ENCODE data around the gene EED.

DNA sequence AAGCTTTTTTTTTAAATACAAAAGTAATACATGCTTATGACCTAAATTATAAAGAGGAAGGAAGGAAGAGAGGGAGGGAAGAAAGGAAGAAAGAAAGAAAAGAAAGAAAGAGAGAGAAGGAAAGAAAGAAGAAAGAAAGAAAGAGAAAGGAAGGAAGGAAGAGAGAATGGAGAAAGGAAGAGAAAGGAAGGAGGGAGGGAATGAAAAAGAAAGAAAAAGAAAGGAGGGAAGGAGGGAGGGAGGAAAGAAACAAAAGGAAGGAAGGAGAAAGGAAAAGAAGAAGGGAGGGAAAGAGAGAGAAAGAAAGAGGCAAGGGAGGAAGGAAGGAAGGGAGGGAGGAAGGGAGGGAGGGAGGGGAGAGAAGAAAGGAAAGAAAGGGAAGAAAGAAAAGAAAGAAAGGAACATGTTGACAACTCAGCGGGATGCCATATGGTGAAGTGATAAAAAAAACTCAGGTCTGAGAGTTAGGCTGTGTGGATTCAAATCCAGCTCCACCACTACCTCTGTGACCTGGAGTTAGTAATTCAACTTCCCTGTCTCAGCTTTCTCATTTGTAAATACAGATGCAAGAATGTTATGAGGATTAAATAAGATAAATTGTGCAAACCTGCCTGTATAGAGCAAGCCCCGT lies 9.6 kb upstream of the EED start:
- TF ChIP-seq EP300 (IDR thresholded peaks at IDR 0.05) (no peak), POLR2A (IDR thresholded peaks at IDR 0.05) (no peak)
- TF ChIP-seq, protein P1, sequence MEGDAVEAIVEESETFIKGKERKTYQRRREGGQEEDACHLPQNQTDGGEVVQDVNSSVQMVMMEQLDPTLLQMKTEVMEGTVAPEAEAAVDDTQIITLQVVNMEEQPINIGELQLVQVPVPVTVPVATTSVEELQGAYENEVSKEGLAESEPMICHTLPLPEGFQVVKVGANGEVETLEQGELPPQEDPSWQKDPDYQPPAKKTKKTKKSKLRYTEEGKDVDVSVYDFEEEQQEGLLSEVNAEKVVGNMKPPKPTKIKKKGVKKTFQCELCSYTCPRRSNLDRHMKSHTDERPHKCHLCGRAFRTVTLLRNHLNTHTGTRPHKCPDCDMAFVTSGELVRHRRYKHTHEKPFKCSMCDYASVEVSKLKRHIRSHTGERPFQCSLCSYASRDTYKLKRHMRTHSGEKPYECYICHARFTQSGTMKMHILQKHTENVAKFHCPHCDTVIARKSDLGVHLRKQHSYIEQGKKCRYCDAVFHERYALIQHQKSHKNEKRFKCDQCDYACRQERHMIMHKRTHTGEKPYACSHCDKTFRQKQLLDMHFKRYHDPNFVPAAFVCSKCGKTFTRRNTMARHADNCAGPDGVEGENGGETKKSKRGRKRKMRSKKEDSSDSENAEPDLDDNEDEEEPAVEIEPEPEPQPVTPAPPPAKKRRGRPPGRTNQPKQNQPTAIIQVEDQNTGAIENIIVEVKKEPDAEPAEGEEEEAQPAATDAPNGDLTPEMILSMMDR (IDR thresholded peaks at IDR 0.05): no peak
